Subcutaneous adipose tissue (tissue), 4 donors: Measurements from ENCODE around the gene MRPS12. TPM values are rescaled to one million over a fixed set of nuclear protein-coding genes. Genes with fewer than 3 reads are reported as not detected.

Experiments used
- total RNA-seq, 4 donors: library from RNA; depleted of rRNA; stranded (reverse); fragments of >200 nt; gene quantifications; one replicate each; pipeline ENCODE4 v1.1.0, GENCODE V29; 2016
- TF ChIP-seq, protein P1 (sequence below): fragments of 450-650 bp; IDR thresholded peaks from one replicate; pipeline ENCODE4 v1.5.1; 2016; ENCODE audit warnings: low read depth, mild to moderate bottlenecking, control low read depth, antibody characterized with exemption, moderate library complexity

MRPS12 gene
- total RNA-seq, 4 donors from 2014 or later, result 10.1 to 26.0 (median 23.0) TPM

DNA sequence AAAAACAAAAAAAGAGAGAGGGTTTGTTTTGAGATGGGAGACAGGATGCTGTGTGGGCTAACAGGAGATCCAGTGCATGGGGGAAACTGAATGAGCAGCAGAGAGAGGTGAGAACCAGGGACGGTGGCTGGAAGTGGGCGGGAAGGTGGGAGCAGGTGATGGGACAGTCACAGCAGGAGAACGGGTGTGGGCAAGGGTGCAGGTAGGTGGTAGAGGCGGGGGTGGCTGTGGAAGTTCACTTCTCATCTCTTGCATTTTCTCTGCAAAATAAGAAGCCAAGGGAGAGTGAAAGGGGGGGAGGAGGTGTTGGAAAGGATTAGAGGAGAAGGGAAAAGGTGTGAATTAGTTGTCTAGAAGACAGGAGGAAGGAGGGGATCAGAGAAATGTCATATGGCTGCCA, 22.9 kb downstream of the MRPS12 start:
- TF ChIP-seq, protein P1, sequence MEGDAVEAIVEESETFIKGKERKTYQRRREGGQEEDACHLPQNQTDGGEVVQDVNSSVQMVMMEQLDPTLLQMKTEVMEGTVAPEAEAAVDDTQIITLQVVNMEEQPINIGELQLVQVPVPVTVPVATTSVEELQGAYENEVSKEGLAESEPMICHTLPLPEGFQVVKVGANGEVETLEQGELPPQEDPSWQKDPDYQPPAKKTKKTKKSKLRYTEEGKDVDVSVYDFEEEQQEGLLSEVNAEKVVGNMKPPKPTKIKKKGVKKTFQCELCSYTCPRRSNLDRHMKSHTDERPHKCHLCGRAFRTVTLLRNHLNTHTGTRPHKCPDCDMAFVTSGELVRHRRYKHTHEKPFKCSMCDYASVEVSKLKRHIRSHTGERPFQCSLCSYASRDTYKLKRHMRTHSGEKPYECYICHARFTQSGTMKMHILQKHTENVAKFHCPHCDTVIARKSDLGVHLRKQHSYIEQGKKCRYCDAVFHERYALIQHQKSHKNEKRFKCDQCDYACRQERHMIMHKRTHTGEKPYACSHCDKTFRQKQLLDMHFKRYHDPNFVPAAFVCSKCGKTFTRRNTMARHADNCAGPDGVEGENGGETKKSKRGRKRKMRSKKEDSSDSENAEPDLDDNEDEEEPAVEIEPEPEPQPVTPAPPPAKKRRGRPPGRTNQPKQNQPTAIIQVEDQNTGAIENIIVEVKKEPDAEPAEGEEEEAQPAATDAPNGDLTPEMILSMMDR, result no peak

DNA sequence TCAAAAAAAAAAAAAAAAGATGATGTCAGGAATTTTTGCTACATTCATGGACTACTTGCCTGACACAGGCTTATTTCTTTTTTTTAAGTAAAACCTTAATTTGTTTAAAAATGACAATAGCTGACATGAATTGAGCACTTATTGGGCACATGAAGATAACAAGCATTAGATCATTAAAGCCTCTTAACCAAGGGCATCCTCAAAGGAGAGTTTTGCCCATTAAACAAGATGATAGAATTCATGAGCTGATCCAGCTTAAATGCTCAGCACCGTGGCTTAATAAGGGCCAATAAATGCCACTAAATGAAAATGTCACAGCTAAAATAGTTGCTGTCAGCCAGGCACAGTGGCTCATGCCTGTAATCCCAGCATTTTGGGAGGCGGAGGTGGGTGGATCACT, 25.5 kb downstream of the MRPS12 start:
- TF ChIP-seq, protein P1, result no peak

DNA sequence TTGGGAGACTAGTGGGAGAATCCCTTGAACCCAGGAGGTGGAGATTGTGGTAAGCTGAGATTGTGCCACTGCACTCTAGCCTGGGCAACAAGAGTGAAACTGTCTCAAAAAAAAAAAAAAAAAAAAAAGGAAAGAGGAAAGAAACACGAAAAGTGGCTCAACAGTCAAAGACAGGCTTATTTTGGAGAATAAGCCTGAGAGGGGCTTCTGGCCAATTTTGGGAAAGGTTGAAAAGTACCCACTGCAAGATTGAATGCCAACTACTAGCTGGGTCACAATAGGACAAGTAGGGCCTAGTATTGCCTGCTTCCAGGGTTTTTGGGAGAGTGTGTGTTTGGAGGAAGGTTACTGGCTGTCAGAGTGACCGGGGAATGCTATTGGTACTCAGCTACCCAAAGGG, 27.6 kb downstream of the MRPS12 start:
- TF ChIP-seq, protein P1, result no peak

DNA sequence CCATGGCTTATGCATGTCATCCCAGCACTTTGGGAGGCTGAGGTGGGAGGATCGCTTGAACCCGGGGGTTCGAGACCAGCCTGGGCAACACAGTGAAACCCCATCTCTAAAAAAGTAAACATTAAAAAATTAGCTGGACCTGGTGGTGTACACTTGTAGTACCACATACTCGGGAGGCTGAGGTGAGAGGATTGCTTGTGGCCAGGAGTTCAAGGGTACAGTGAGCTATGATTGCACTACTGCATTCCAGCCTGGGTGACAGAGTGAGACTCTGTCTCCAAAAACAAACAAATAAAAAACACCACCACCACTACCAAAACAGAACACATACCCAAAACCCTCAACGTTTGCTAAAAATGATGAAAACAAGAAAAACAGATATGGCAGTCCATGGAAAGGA, 28.9 kb downstream of the MRPS12 start:
- TF ChIP-seq, protein P1, result no peak

DNA sequence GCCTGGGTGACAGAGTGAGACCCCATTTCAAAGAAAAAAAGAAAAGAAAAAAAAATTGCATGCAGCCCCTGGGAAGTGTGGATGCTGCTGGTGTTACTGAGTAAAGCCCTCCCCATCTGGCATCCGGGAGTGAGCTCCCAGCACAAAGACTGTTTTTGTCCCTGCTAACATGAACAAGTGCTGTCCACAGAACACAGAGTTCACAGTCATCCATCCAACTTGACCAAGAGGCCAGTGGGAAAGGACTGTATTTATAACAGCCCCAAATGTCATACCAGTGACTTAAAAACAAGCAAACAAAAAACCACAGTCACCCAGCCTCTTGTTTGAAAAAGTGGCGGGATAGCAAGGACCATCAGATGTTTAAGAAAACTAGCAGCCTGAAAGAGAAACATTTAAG, 34.0 kb downstream of the MRPS12 start:
- TF ChIP-seq, protein P1, result no peak

DNA sequence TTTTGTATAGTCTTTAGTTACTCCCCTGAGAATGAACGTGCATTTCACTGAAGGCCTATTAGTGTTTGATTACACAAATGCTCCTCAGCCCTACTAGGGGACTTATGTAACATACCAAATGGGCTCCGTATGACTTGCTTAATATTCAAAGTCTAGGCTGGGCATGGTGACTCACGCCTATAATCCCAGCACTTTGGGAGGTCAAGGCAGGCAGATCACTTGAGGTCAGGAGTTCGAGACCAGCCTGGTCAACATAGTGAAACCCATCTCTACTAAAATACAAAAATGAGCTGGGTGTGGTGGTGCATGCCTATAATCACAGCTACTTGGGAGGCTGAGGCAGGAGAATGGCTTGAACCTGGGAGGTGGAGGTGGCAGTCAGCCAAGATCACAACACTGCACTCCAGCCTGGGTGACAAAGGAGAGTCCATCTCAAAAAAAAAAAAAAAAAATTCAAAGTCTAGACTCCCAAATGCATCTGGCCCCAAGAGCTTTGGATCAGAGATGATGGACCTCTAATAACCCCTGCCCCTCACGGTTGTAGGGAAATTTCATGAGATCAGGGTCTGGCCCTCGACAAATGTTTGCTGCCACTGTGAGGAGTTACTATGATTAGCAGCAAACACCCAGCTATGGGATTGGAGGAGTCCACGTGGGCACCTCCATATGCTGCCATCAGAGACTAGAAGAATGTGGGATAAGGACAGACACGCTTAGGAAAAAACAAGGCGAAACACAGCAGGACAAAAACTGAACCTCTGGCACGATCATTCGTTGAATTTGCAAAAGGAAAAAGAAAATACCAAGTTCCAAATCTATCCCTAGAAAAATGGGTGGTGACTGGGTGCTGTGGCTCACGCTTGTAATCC, 40.2 kb downstream of the MRPS12 start:
- TF ChIP-seq, protein P1, result no peak

DNA sequence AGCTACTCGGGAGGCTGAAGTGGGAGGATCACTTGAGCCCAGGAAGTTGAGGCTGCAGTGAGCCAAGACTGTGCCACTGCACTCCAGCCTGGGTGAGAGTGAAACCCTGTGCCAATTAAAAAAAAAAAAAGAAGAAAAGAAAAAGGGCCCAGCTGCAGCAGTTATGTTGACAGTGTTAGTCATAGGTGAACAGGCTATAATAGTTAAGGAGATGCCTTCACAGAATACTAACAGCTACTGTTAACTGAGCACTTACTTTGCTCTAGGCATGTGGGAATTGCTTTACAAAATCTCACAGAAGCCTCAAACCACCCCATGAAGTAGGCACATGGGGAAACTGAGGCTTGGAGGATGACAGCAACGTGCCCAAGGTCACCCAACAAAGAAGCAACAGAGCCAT, 40.9 kb downstream of the MRPS12 start:
- TF ChIP-seq, protein P1, result no peak
